Osteocyte (in vitro differentiated cells): ENCODE data around the gene ZNF764. TPM values are rescaled to one million over a fixed set of nuclear protein-coding genes. Genes with fewer than 3 reads are reported as not detected.

Experiments
- DNase-seq: peaks from one replicate; pipeline ENCODE4 v3.0.0; 2021; ENCODE audit warnings: mixed read lengths; ENCODE audit not compliant: unreplicated experiment; ENCODE audit errors: extremely low spot score
- H3K27ac Mint-ChIP-seq: one replicate; pipeline ENCODE4 v1.8.0; 2021; ENCODE audit warnings: mild to moderate bottlenecking, mixed read lengths; ENCODE audit not compliant: unreplicated experiment
- H3K27me3 Mint-ChIP-seq: one replicate; pipeline ENCODE4 v1.8.0; 2021; ENCODE audit warnings: mixed read lengths; ENCODE audit not compliant: unreplicated experiment
- H3K36me3 Mint-ChIP-seq: one replicate; pipeline ENCODE4 v1.8.0; 2021; ENCODE audit warnings: mixed read lengths; ENCODE audit not compliant: unreplicated experiment
- H3K4me1 Mint-ChIP-seq: one replicate; pipeline ENCODE4 v1.8.0; 2021; ENCODE audit warnings: mixed read lengths; ENCODE audit not compliant: unreplicated experiment
- H3K4me3 Mint-ChIP-seq: one replicate; pipeline ENCODE4 v1.8.0; 2021; ENCODE audit warnings: mild to moderate bottlenecking, moderate library complexity, mixed read lengths; ENCODE audit not compliant: unreplicated experiment
- H3K9me3 Mint-ChIP-seq: one replicate; pipeline ENCODE4 v1.8.0; 2021; ENCODE audit warnings: mixed read lengths; ENCODE audit not compliant: unreplicated experiment
- CTCF ChIP-seq: fragments of 200-600 bp; sonication (generic); IDR thresholded peaks from 2 replicates; pipeline ENCODE4 v1.5.0; 2021; ENCODE audit warnings: antibody characterized with exemption, mild to moderate bottlenecking, moderate library complexity
- total RNA-seq: library from RNA; stranded (reverse); gene quantifications from 2 replicates; pipeline ENCODE4 v1.2.1, GENCODE V29; 2021

The ZNF764 gene
- total RNA-seq, 1 donor from 2014 or later, result 12.1 TPM

- no peak for TF ChIP-seq CTCF
- H3K36me3 Mint-ChIP-seq, result peaks cover 3% of the 10 kb centered on the region
- peaks cover 22% of the 10 kb centered on the region for H3K4me1 Mint-ChIP-seq
- no peaks in the 10 kb centered on the region for H3K27me3 Mint-ChIP-seq
- no peaks in the 10 kb centered on the region for H3K9me3 Mint-ChIP-seq
- H3K4me3 Mint-ChIP-seq, result peak overlapping the region; percentile 45
- DNase-seq, result no peak
- H3K27ac Mint-ChIP-seq, result peak overlapping the region; percentile 47
These were observed 25.7 kb downstream of the ZNF764 start for GRCh38 chr16:30532285-30533145.

GRCh38 chr16:30530163-30531037 lies 27.8 kb downstream of the ZNF764 start:
- Mint-ChIP-seq H3K4me1 (peaks cover 24% of the 10 kb centered on the region), H3K36me3 (peaks cover 5% of the 10 kb centered on the region), H3K27me3 (no peaks in the 10 kb centered on the region), H3K27ac (no peak overlapping the region), H3K4me3 (no peak overlapping the region), H3K9me3 (no peaks in the 10 kb centered on the region)
- TF ChIP-seq CTCF, result no peak
- DNase-seq, result no peak

- Mint-ChIP-seq H3K9me3 (no peaks in the 10 kb centered on the region), H3K27me3 (no peaks in the 10 kb centered on the region), H3K36me3 (peaks cover 5% of the 10 kb centered on the region), H3K4me1 (peaks cover 23% of the 10 kb centered on the region), H3K27ac (no peak overlapping the region), H3K4me3 (no peak overlapping the region)
- TF ChIP-seq CTCF, result no peak
- no peak for DNase-seq
These were observed 29.2 kb downstream of the ZNF764 start for GRCh38 chr16:30528799-30529457.

- H3K9me3 Mint-ChIP-seq, result no peaks in the 10 kb centered on the region
- peak overlapping the region; percentile 73 for H3K4me3 Mint-ChIP-seq
- no peak for DNase-seq
- TF ChIP-seq CTCF, result no peak
- peaks cover 3% of the 10 kb centered on the region for H3K36me3 Mint-ChIP-seq
- H3K27me3 Mint-ChIP-seq, result no peaks in the 10 kb centered on the region
- peaks cover 19% of the 10 kb centered on the region for H3K4me1 Mint-ChIP-seq
- H3K27ac Mint-ChIP-seq, result peak overlapping the region; percentile 96
These were observed 30.5 kb downstream of the ZNF764 start for GRCh38 chr16:30527635-30528178.
